Measurements from ENCODE around the gene CFD.
"Not testable (repeated sequence)": the region's sequence is repeated elsewhere in the genome, so short reads cannot be mapped to it uniquely, and the experiment has no call there.

The CFD gene

GRCh38 chr19:834216-834615, 25.2 kb upstream of the CFD start:
- Histone ChIP-seq H3K27me3 (peaks cover 69% of the 10 kb centered on the region), H3K36me3 (no peaks in the 10 kb centered on the region), H3K4me1 (no peaks in the 10 kb centered on the region), H3K9me3 (no peaks in the 10 kb centered on the region), H3K4me3 (ENCODE audit: low read depth, low read length) (no peak overlapping the region)
- DNase-seq = no peak
- TF ChIP-seq CTCF (IDR thresholded peaks at IDR 0.05; ENCODE audit: low read depth, low read length) = no peak

- Histone ChIP-seq H3K27me3 (peaks cover 58% of the 10 kb centered on the region), H3K36me3 (no peaks in the 10 kb centered on the region), H3K9me3 (no peaks in the 10 kb centered on the region), H3K4me1 (no peaks in the 10 kb centered on the region), H3K4me3 (ENCODE audit: low read depth, low read length) (no peak overlapping the region)
- no peak for DNase-seq
- TF ChIP-seq CTCF (IDR thresholded peaks at IDR 0.05; ENCODE audit: low read depth, low read length) = no peak
Observed at GRCh38 chr19:835210-835810, 24.2 kb upstream of the CFD start.

- peaks cover 45% of the 10 kb centered on the region for H3K27me3 ChIP-seq
- no peak for TF ChIP-seq CTCF (IDR thresholded peaks at IDR 0.05; ENCODE audit: low read depth, low read length)
Observed at GRCh38 chr19:840519-841206, 18.8 kb upstream of the CFD start, which contains the start of gene PRTN3. PRTN3 (plus strand) TSS chr19:840999; CDS start chr19:841009, 10 bp downstream.

GRCh38 chr19:842802-843179, 16.7 kb upstream of the CFD start:
- not testable (repeated sequence) for DNase-seq; H3K9me3 ChIP-seq; H3K36me3 ChIP-seq; H3K4me3 ChIP-seq (ENCODE audit: low read depth, low read length); H3K4me1 ChIP-seq
- H3K27me3 ChIP-seq = peaks cover 49% of the 10 kb centered on the region

More at GRCh38 chr19:840519-841206, 18.8 kb upstream of the CFD start, which contains the start of gene PRTN3:
- H3K36me3 ChIP-seq = no peaks in the 10 kb centered on the region
- H3K4me3 ChIP-seq (ENCODE audit: low read depth, low read length) = no peak within 1 kb of the TSS
- H3K9me3 ChIP-seq = no peaks in the 10 kb centered on the region
- no peak for DNase-seq
- no peaks in the 10 kb centered on the region for H3K4me1 ChIP-seq

GRCh38 chr19:843180-843835, 16.2 kb upstream of the CFD start:
- no peaks in the 10 kb centered on the region for H3K9me3 ChIP-seq
- no peaks in the 10 kb centered on the region for H3K4me1 ChIP-seq
- 0 out of 2 replicates have a peak, but pooled peaks have one; percentile 2 for TF ChIP-seq CTCF (IDR thresholded peaks at IDR 0.05; ENCODE audit: low read depth, low read length)
- H3K27me3 ChIP-seq = peaks cover 55% of the 10 kb centered on the region
- H3K4me3 ChIP-seq (ENCODE audit: low read depth, low read length) = no peak overlapping the region
- no peaks in the 10 kb centered on the region for H3K36me3 ChIP-seq
- no peak for DNase-seq

- no peaks in the 10 kb centered on the region for H3K36me3 ChIP-seq
- no peak overlapping the region for H3K4me3 ChIP-seq (ENCODE audit: low read depth, low read length)
- DNase-seq = no peak
- H3K9me3 ChIP-seq = no peaks in the 10 kb centered on the region
- H3K4me1 ChIP-seq = no peaks in the 10 kb centered on the region
- H3K27me3 ChIP-seq = peaks cover 57% of the 10 kb centered on the region
- TF ChIP-seq CTCF (IDR thresholded peaks at IDR 0.05; ENCODE audit: low read depth, low read length) = no peak
Observed at GRCh38 chr19:843836-844545, 15.5 kb upstream of the CFD start.

Measured in BE2C (cell line).